Ishikawa (cell line): ENCODE data around the gene FOXO3.

Experiments used
- EP300 ChIP-seq: IDR thresholded peaks from 2 replicates; pipeline ENCODE4 v1.6.1; 2012; ENCODE audit warnings: borderline replicate concordance
- MAX ChIP-seq: IDR thresholded peaks from 2 replicates; pipeline ENCODE4 v1.6.1; 2012
- TCF12 ChIP-seq: IDR thresholded peaks from 2 replicates; pipeline ENCODE4 v1.6.1; 2012; ENCODE audit warnings: low read depth
- TF ChIP-seq, protein P1 (sequence below): IDR thresholded peaks from 2 replicates; pipeline ENCODE4 v1.6.1; 2012; ENCODE audit warnings: low read depth, mild to moderate bottlenecking

DNA sequence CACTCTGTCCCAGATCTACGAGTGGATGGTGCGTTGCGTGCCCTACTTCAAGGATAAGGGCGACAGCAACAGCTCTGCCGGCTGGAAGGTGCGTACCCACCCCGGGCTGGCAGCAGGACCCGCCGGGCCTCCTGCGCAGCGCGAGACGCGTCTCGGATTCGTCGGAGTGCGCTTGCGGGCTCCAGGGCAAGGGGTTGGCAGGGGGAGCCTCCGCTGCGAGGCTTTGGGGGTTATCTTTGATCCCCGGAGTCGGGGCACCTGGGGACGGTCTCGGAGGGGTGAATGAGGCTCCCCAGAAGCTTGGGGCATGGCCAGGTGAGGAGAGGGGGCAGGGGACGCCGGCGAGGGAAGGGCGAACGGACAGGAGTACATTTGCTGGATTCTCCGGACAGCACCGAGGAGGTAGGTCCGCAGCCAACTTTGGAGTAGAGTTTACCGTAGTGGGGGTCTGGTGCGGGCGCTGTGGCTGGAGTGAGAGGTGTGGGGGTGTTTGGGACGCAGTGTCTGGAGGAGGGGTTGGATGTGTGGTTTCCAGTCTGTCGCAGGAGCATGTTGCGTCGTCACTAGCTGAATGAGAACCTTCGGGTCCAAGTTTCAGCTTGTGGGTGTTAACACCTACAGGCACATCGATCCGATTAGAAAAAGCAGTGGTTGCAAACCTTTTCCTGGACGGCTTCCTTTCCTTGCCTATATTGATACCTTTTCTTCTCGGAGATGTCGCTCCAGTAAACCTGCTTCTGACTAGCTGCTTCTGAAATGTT lies 1.2 kb downstream of the FOXO3 start:
- TF ChIP-seq MAX (no peak), TCF12 (no peak), EP300 (no peak)
- TF ChIP-seq, protein P1, sequence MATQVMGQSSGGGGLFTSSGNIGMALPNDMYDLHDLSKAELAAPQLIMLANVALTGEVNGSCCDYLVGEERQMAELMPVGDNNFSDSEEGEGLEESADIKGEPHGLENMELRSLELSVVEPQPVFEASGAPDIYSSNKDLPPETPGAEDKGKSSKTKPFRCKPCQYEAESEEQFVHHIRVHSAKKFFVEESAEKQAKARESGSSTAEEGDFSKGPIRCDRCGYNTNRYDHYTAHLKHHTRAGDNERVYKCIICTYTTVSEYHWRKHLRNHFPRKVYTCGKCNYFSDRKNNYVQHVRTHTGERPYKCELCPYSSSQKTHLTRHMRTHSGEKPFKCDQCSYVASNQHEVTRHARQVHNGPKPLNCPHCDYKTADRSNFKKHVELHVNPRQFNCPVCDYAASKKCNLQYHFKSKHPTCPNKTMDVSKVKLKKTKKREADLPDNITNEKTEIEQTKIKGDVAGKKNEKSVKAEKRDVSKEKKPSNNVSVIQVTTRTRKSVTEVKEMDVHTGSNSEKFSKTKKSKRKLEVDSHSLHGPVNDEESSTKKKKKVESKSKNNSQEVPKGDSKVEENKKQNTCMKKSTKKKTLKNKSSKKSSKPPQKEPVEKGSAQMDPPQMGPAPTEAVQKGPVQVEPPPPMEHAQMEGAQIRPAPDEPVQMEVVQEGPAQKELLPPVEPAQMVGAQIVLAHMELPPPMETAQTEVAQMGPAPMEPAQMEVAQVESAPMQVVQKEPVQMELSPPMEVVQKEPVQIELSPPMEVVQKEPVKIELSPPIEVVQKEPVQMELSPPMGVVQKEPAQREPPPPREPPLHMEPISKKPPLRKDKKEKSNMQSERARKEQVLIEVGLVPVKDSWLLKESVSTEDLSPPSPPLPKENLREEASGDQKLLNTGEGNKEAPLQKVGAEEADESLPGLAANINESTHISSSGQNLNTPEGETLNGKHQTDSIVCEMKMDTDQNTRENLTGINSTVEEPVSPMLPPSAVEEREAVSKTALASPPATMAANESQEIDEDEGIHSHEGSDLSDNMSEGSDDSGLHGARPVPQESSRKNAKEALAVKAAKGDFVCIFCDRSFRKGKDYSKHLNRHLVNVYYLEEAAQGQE: no peak
